SH-SY5Y (cell line): ENCODE data around the gene ECT2L.

Experiments used
- GATA2 ChIP-seq: IDR thresholded peaks from 2 replicates; pipeline ENCODE4 v1.6.1; 2011; ENCODE audit warnings: mild to moderate bottlenecking, low read depth, low read length
- GATA3 ChIP-seq: IDR thresholded peaks from 2 replicates; pipeline ENCODE4 v1.6.1; 2011; ENCODE audit warnings: low read depth, mild to moderate bottlenecking, low read length, moderate library complexity

GRCh38 chr6:138920906-138921305 is 125.0 kb downstream of the ECT2L start:
- TF ChIP-seq GATA2 = no peak
- TF ChIP-seq GATA3 = no peak
